Naive thymus-derived CD4-positive, alpha-beta T cell (primary cell): ENCODE data around the gene MANSC1. TPM values are rescaled to one million over a fixed set of nuclear protein-coding genes. Genes with fewer than 3 reads are reported as not detected.
A peak's percentile ranks its signal among the peaks of the same experiment; 100 is the strongest.

ENCODE experiments used
- ATAC-seq: fragments of 150-1000 bp; cut with Tn5 transposase; 2 replicates; pipeline ENCODE4 v1.10.0; 2021; ENCODE audit warnings: mild to moderate bottlenecking, moderate library complexity
- CTCF ChIA-PET: fragments of 350-600 bp; sonication (Branson Sonifier 250); formaldehyde crosslinking; loops from one replicate; lab custom pipeline; 2021; ENCODE audit warnings: antibody characterized with exemption; lab: Charles Lee
- POLR2A ChIA-PET: fragments of 350-600 bp; sonication (Branson Sonifier 250); formaldehyde crosslinking; loops from one replicate; lab custom pipeline; 2021; ENCODE audit warnings: antibody characterized with exemption, inconsistent platforms; lab: Charles Lee
- DNase-seq, 9 donors: peaks; one replicate each; pipeline versions ENCODE4 v3.0.0 to v3.0.0-alpha.2; 2020 to 2022; ENCODE audit warnings: mixed read lengths in 1 of 9
- H3K27ac ChIP-seq: one replicate; pipeline ENCODE4 v1.7.0; 2013; ENCODE audit warnings: mild to moderate bottlenecking, low read depth, low read length, moderate library complexity
- H3K27me3 ChIP-seq, 2 donors: one replicate each; pipeline ENCODE4 v1.7.0; 2013; ENCODE audit warnings: low read length in 2 of 2, mild to moderate bottlenecking in 2 of 2, moderate library complexity in 2 of 2; ENCODE audit not compliant: control insufficient read depth in 2 of 2, insufficient read depth in 2 of 2
- H3K36me3 ChIP-seq, 3 experiments: 1 replicate in 2 of 3; 2 replicates in 1 of 3; pipeline ENCODE4 v1.7.0; 2013; ENCODE audit warnings: low read length in 3 of 3, mild to moderate bottlenecking in 3 of 3, moderate library complexity in 1 of 3; ENCODE audit not compliant: insufficient read depth in 3 of 3, control insufficient read depth in 2 of 3
- H3K4me1 ChIP-seq, 2 donors: one replicate each; pipeline ENCODE4 v1.7.0; 2013; ENCODE audit warnings: low read length in 2 of 2, mild to moderate bottlenecking in 2 of 2, moderate library complexity in 1 of 2; ENCODE audit not compliant: control insufficient read depth in 2 of 2, insufficient read depth in 2 of 2
- H3K4me3 ChIP-seq: 2 replicates; pipeline ENCODE4 v1.7.0; 2013; ENCODE audit warnings: mild to moderate bottlenecking, low read length
- H3K9me3 ChIP-seq, 3 experiments: 1 replicate in 2 of 3; 2 replicates in 1 of 3; pipeline ENCODE4 v1.7.0; 2013; ENCODE audit warnings: low read length in 3 of 3; ENCODE audit not compliant: control insufficient read depth in 2 of 3
- H3K27ac Mint-ChIP-seq, 9 donors: one replicate each; pipeline ENCODE4 v1.8.0; 2020 to 2022; ENCODE audit warnings: mixed read lengths in 9 of 9, mild to moderate bottlenecking in 8 of 9, moderate library complexity in 5 of 9, inconsistent platforms in 2 of 9
- H3K27me3 Mint-ChIP-seq, 5 donors: one replicate each; pipeline ENCODE4 v1.8.0; 2021 to 2022; ENCODE audit warnings: mixed read lengths in 5 of 5, mild to moderate bottlenecking in 1 of 5
- H3K36me3 Mint-ChIP-seq, 5 donors: one replicate each; pipeline ENCODE4 v1.8.0; 2020 to 2022; ENCODE audit warnings: mixed read lengths in 5 of 5, mild to moderate bottlenecking in 3 of 5, inconsistent platforms in 1 of 5
- H3K4me1 Mint-ChIP-seq, 7 donors: one replicate each; pipeline ENCODE4 v1.8.0; 2020 to 2022; ENCODE audit warnings: mixed read lengths in 7 of 7, mild to moderate bottlenecking in 3 of 7, inconsistent platforms in 1 of 7
- H3K4me3 Mint-ChIP-seq, 10 donors: one replicate each; pipeline ENCODE4 v1.8.0; 2020 to 2022; ENCODE audit warnings: mild to moderate bottlenecking in 10 of 10, mixed read lengths in 10 of 10, moderate library complexity in 6 of 10, inconsistent platforms in 2 of 10
- H3K9me3 Mint-ChIP-seq, 11 donors: one replicate each; pipeline ENCODE4 v1.8.0; 2020 to 2022; ENCODE audit warnings: mixed read lengths in 11 of 11, mild to moderate bottlenecking in 4 of 11, inconsistent platforms in 1 of 11, moderate library complexity in 1 of 11
- intact Hi-C, 2 donors: fragments of 100-400 bp; cut with micrococcal nuclease; formaldehyde crosslinking; loops; one replicate each; pipeline ENCODE4 v1.15.1; 2023
- polyA plus RNA-seq, 2 donors: library from polyadenylated mRNA; unstranded; fragments of 300-500 nt; fragmentation: Illumina TruSeq; gene quantifications; one replicate each; pipeline ENCODE4 v1.2.3, GENCODE V29; 2021
- total RNA-seq, 6 experiments: library from RNA in 5 of 6; stranded (reverse) in 5 of 6; gene quantifications; 1 replicate in 5 of 6; 2 replicates in 1 of 6; pipeline ENCODE4 v1.2.3 and lab custom pipeline; 2021 to 2026

Gene MANSC1
- total and polyA plus RNA-seq, 7 experiments from 2014 or later: 0.60 to 4.2 (median 0.97) TPM

DNA sequence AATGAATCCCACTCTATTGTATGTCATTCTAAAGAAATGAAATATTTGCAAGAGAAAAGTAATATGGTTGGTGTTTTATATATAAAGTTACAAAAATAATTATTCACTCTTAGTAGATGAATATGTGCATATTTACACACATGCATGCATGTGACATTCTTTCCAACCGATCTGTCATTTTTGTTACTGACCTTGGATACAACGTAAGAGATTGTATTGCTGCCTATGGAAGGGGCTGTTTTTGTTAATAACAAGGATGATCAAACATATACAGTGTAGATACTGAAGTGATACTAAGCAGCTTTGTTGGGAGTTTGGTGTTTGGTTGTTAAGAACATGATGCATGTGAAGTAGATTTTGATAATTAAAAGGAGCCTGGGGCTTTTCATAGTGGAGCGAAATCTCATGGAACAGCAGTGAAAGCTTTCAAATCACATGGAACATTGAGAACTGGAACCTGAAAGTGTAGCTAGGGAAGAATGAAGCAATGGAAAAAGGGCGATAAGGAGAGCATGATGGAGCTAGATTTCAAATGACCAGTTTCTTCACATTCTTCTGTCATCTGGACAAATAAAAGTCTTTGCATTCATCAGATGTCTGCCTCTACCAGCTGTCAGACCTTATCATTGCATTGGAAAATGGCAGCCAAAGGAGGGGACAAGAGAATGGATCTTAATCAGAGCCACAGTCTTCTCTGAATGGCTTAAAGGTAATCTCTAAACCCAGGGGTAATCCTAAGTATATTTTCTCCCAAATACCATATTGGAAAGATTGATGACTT is 16.8 kb upstream of the MANSC1 start:
- no peaks in the 10 kb centered on the region for H3K27me3 ChIP-seq
- H3K27me3 Mint-ChIP-seq: no peaks in the 10 kb centered on the region
- no peak for DNase-seq
- H3K27ac Mint-ChIP-seq: peak overlapping the region in 4 of 9 donors; percentile 4 to 64 (median 32)
- peaks cover 0 to 5% (median 0%) of the 10 kb centered on the region in 3 experiments for H3K36me3 ChIP-seq
- intact Hi-C loops: no loop called here
- no peak overlapping the region for H3K4me3 ChIP-seq
- no peaks in the 10 kb centered on the region for H3K9me3 Mint-ChIP-seq
- peaks cover 31 to 56% (median 48%) of the 10 kb centered on the region in 7 donors for H3K4me1 Mint-ChIP-seq
- no peak overlapping the region for H3K4me3 Mint-ChIP-seq
- no peak for ATAC-seq
- peaks cover 6 to 37% (median 30%) of the 10 kb centered on the region in 5 donors for H3K36me3 Mint-ChIP-seq
- ChIA-PET POLR2A (interaction anchor here (0.6 to 1.8 kb wide), 3 partner anchors 9 to 368 kb away, joined by 3 to 22 read pairs (median 3); partner anchors contain the start of gene BORCS5), CTCF (interaction anchor here (0.6 to 2.3 kb wide), 6 partner anchors 9 to 370 kb away, joined by 3 to 10 read pairs (median 4); partner anchors contain the start of gene BORCS5)
- H3K27ac ChIP-seq: no peak overlapping the region
- H3K9me3 ChIP-seq: no peaks in the 10 kb centered on the region
- H3K4me1 ChIP-seq: peaks cover 0 to 11% of the 10 kb centered on the region in 2 donors

DNA sequence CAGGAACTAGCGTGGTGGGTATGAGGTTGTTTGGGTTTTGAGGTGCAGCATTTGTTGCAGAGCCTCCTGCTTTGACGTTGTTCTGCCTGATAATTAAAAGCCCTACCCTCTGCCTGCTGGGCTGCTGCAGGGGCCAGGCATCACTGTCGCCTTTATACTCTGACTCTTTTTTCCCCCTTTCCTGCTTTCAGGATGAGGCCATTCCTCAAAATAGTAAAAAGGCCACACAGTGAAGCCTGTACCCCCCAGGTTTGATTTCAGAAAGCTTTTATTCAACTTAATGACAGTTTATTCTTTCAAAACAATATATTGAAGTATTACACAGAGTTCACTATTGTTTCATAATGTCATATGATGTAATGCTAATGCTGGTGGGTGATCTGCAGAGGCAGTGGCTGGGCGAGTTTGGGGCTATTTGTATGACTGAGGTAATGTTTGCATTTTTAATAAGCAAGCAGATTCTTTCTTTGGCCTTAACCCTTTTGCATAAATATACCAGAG is 15.9 kb upstream of the MANSC1 start:
- no peaks in the 10 kb centered on the region for H3K27me3 Mint-ChIP-seq
- no peak for DNase-seq

DNA sequence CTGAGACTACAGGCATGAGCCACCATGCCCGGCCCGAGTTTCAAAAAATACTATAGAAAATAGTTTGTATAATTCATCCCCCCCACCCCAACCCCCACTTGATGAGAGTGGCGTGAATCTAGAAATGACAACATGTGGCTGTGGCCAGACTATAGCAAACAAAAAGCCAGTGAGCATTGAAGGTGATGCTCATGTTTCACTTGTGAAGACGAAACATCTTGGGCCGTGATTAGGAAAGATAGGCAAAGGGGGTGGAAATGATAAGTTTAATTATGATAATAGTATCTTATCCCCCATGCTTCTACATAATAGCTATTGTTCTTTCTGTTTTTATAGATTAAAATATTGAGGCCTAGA is 15.4 kb upstream of the MANSC1 start:
- intact Hi-C loops: no loop called here
- no peak overlapping the region for H3K4me3 Mint-ChIP-seq

More for the DNA sequence above, 15.9 kb upstream of the MANSC1 start:
- Histone ChIP-seq H3K9me3 (no peaks in the 10 kb centered on the region), H3K36me3 (peaks cover 0 to 5% (median 0%) of the 10 kb centered on the region in 3 experiments), H3K4me3 (no peak overlapping the region), H3K27ac (no peak overlapping the region), H3K4me1 (peaks cover 0 to 17% of the 10 kb centered on the region in 2 donors), H3K27me3 (no peaks in the 10 kb centered on the region)
- ChIA-PET CTCF (interaction anchor here (2.1 to 2.3 kb wide), 2 partner anchors 9 kb away, joined by 8 to 10 read pairs; partner anchors contain the start of gene BORCS5), POLR2A (interaction anchor here (0.6 to 1.8 kb wide), 4 partner anchors 8 to 121 kb away, joined by 3 to 22 read pairs (median 3); partner anchors contain the start of gene BORCS5)
- Mint-ChIP-seq H3K4me1 (peaks cover 34 to 65% (median 57%) of the 10 kb centered on the region in 7 donors), H3K9me3 (no peaks in the 10 kb centered on the region), H3K27ac (peak overlapping the region in 5 of 9 donors; percentile 16 to 32 (median 23)), H3K4me3 (no peak overlapping the region), H3K36me3 (peaks cover 6 to 41% (median 36%) of the 10 kb centered on the region in 5 donors)
- no peak for ATAC-seq
- intact Hi-C loops: no loop called here

DNA sequence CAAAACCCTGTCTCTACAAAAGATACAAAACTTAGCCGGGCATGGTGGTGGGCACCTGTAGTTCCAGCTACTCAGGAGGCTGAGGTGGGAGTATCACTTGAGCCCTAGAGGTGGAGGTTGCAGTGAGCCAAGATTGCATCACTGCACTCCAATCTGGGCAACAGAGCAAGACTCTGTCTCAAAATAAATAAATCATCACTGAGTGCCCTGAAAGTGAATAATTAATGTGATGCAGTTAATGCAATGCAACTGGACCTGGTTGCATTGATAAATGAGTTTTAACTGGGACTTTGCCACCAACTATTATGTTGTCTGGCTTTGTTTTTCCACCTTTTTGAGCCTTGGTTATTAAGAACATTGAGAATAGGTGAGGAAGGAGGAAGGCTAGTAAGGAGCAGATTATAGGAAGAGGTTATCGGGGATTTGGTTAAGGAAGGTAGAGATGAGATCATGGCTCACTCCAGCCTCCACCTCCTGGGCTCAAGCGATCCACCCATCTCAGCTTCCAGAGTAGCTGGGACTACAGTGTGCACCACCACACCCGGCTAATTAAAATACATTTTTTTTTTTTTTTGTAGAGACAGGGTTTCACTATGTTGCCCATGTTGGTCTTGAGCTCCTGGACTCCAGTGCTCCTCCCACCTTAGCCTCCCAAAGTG is 14.9 kb upstream of the MANSC1 start:
- peaks cover 0 to 17% of the 10 kb centered on the region in 2 donors for H3K4me1 ChIP-seq
- no peaks in the 10 kb centered on the region for H3K27me3 ChIP-seq
- Mint-ChIP-seq H3K4me3 (peak overlapping the region in 1 of 10 donors; percentile 34), H3K9me3 (no peaks in the 10 kb centered on the region), H3K27ac (peak overlapping the region in 3 of 9 donors; percentile 10 to 73 (median 14)), H3K36me3 (peaks cover 6 to 41% (median 32%) of the 10 kb centered on the region in 5 donors), H3K27me3 (no peaks in the 10 kb centered on the region), H3K4me1 (peaks cover 37 to 67% (median 57%) of the 10 kb centered on the region in 7 donors)
- intact Hi-C loops: no loop called here
- ATAC-seq (no peak), DNase-seq (no peak)
- CTCF ChIA-PET: interaction anchor here (0.7 to 2.1 kb wide), 2 partner anchors 10 to 232 kb away, joined by 3 to 8 read pairs; no protein-coding TSS in a partner anchor
- H3K4me3 ChIP-seq: no peak overlapping the region
- H3K36me3 ChIP-seq: peaks cover 0 to 5% (median 0%) of the 10 kb centered on the region in 3 experiments
- no peaks in the 10 kb centered on the region for H3K9me3 ChIP-seq
- POLR2A ChIA-PET: interaction anchor here (0.6 to 1.3 kb wide), 3 partner anchors 8 to 205 kb away, joined by 3 read pairs; partner anchors contain the start of gene BORCS5
- H3K27ac ChIP-seq: no peak overlapping the region

More for the DNA sequence above, 15.4 kb upstream of the MANSC1 start:
- H3K9me3 Mint-ChIP-seq: no peaks in the 10 kb centered on the region
- H3K27me3 Mint-ChIP-seq: no peaks in the 10 kb centered on the region
- H3K27ac Mint-ChIP-seq: peak overlapping the region in 2 of 9 donors; percentile 16 to 32
- Histone ChIP-seq H3K4me1 (peaks cover 0 to 17% of the 10 kb centered on the region in 2 donors), H3K27ac (no peak overlapping the region), H3K4me3 (no peak overlapping the region), H3K9me3 (no peaks in the 10 kb centered on the region), H3K27me3 (no peaks in the 10 kb centered on the region), H3K36me3 (peaks cover 0 to 5% (median 0%) of the 10 kb centered on the region in 3 experiments)
- peaks cover 34 to 67% (median 57%) of the 10 kb centered on the region in 7 donors for H3K4me1 Mint-ChIP-seq
- peaks cover 6 to 41% (median 35%) of the 10 kb centered on the region in 5 donors for H3K36me3 Mint-ChIP-seq
- ChIA-PET CTCF (interaction anchor here (0.7 to 2.1 kb wide), 2 partner anchors 10 to 231 kb away, joined by 3 to 8 read pairs; no protein-coding TSS in a partner anchor), POLR2A (interaction anchor here (0.6 to 1.3 kb wide), 4 partner anchors 9 to 205 kb away, joined by 3 read pairs; partner anchors contain the start of gene BORCS5)
- DNase-seq: no peak
- no peak for ATAC-seq

DNA sequence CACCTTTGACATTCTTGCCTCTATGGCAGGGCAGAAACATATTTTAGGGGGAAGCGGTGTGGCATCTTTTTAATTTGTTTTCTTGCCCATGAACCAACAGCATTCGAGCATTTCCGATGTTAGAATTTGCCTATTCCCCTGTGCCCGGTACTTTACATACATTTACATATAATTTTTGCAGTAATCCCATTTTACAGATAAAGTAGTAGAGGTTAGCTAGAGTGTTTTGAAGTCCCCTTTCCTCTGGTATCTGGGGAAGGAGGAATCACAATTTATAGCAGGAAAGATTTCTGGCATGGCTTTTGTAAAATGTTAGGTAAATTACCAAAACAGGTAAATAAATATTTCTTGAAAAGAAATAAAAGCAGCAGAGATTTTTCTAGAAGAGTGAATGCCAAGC is 8.5 kb upstream of the MANSC1 start:
- no peaks in the 10 kb centered on the region for H3K27me3 Mint-ChIP-seq
- peaks cover 0 to 3% (median 0%) of the 10 kb centered on the region in 11 donors for H3K9me3 Mint-ChIP-seq
- ChIA-PET POLR2A (interaction anchor here (0.6 to 4.0 kb wide), 20 partner anchors 9 to 378 kb away, joined by 3 to 88 read pairs (median 8); partner anchors contain the start of genes CDKN1B, CREBL2, GPR19 and MANSC1), CTCF (interaction anchor here (1.0 to 2.5 kb wide), 8 partner anchors 9 to 273 kb away, joined by 3 to 13 read pairs (median 6); partner anchors contain the start of gene DUSP16)
- Histone ChIP-seq H3K4me3 (peak overlapping the region; percentile 85), H3K4me1 (peaks cover 14 to 28% of the 10 kb centered on the region in 2 donors), H3K27ac (peak overlapping the region; percentile 99), H3K27me3 (no peaks in the 10 kb centered on the region), H3K9me3 (no peaks in the 10 kb centered on the region), H3K36me3 (peaks cover 0 to 9% (median 0%) of the 10 kb centered on the region in 3 experiments)
- intact Hi-C loops: loop anchor here (5.0 to 10.0 kb wide), 4 partner anchors 454 to 1184 kb away; partner anchors contain the start of genes DDX47 (in 1 of the 2), GSG1 (in 1 of the 2), HEBP1 (in 1 of the 2) and SMIM10L1 (in 1 of the 2)
- DNase-seq: no peak
- H3K4me1 Mint-ChIP-seq: peaks cover 31 to 67% (median 55%) of the 10 kb centered on the region in 7 donors
- H3K4me3 Mint-ChIP-seq: peak overlapping the region; percentile 90 to 99 (median 96)
- peaks cover 0 to 11% (median 9%) of the 10 kb centered on the region in 5 donors for H3K36me3 Mint-ChIP-seq
- no peak for ATAC-seq
- H3K27ac Mint-ChIP-seq: peak overlapping the region; percentile 92 to 99 (median 98)
